Stimulated activated CD4-positive, alpha-beta T cell treated with anti-CD3 and anti-CD28 coated beads, Interleukin-1b, Interleukin-23, amount 100 ng/mL, for 24 hours (primary cell): ENCODE results near the gene GCLC.
"Not testable (repeated sequence)": the region's sequence is repeated elsewhere in the genome, so short reads cannot be mapped to it uniquely, and the experiment has no call there.

Experiments
- DNase-seq, 4 experiments: peaks; one replicate each; pipeline ENCODE4 v3.0.0-alpha.2; 2020; ENCODE audit warnings: low read depth in 4 of 4, low spot score in 1 of 4

GCLC gene

DNA sequence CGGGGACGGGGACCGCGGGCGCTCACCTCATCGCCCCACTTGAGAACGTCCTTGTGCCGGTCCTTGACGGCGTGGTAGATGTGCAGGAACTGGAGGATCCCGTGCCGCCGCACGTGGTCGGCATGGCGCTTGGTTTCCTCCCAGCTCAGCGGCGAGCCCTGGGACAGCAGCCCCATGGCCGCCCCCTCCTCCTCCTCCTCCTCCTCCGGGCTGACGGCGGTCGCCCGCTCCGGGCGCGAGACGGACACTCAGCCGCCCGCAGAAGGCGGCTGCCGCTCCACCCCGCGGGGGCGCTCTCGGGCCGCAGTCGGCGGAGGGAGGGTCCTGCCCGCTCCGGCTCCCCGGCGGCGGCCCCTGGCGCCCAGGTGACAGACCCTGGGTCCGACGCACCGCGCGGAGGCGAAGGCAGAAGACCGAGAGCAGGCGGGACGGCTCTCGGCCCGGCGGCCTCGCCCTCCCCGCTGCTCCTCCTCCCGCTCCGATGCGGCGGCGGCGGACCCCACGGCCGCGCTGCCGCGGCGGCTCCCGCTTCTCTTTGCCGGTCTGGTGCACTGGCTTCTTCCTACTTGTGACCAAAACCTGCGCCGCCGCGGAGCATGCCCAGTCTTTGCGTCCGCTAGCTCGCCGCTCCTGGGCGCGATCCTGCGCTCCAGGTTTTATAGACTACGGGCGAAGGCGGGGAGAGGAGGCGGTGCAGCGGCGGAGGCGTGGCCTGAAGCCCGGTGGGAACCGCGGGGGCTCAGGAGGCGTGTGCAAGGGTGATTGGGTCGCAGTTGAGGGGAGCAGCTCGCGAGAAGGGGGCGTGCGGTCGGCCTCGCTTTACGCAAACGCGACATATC lies at the start of gene GCLC:
GCLC (minus strand) TSS at position 632 of the 839 bp plus-strand sequence; CDS start at position 176, 456 bp downstream.
- peak; percentile 68 to 84 (median 80) for DNase-seq

DNA sequence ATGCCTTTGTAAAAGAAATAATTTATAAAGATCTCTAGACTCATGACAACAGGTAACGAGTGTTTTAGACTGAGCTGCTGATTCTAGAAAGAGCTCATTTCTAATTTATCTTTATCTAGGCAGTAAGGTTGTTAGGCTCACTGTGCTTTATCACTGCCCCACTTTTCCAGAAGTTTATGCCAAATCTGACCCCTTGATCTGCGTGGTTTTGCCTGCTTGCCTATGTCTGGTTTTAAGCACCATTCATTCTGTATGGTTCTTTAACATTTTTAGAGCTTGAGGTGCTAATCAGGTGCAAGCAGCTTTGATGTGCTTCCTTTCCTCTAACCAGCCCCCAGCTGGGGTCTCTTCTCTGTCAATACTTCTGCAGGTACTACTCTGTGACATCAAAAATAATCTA lies 49.7 kb upstream of the GCLC start:
- no peak for DNase-seq

DNA sequence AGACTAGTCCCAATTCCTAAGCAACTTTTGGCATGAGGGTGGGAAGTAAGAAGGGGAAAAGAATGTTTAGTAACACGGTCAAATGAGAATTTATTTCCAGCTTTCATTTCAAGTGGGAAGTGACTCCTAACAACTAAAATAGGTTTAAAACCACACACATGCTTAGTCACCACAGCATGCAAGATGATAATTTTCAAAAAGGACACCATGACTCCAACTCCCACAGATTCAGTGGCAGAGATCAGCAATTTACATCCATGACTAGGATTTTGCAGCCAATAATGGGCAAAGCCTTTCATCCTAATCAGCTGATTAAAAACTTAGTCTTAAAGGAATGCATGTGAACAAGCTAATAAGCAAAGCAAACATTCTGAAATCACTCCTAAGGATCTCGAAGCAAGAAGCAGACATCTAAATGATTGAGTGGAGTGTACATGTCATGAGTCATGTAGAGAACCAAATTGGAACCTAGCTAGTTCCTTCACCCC lies 48.1 kb upstream of the GCLC start:
- DNase-seq = no peak

DNA sequence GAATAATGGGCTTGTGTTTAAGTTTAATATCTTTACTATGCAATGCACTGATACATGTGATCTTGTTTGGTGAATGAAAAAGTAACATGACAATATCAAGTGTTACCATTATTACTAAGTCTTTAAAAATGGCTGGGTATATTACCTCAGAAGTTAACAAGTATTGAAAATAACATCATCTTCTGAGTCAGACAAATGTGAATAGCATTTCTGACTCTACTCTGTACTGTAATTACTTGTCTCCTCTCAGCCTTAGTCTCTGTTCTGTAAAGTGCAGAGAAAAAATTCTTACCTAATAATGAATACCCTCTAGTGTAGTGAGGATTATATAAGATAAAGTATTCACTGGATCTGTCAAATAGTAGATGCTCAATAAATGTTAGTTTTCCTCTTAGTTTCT lies 47.0 kb upstream of the GCLC start:
- no peak for DNase-seq

DNA sequence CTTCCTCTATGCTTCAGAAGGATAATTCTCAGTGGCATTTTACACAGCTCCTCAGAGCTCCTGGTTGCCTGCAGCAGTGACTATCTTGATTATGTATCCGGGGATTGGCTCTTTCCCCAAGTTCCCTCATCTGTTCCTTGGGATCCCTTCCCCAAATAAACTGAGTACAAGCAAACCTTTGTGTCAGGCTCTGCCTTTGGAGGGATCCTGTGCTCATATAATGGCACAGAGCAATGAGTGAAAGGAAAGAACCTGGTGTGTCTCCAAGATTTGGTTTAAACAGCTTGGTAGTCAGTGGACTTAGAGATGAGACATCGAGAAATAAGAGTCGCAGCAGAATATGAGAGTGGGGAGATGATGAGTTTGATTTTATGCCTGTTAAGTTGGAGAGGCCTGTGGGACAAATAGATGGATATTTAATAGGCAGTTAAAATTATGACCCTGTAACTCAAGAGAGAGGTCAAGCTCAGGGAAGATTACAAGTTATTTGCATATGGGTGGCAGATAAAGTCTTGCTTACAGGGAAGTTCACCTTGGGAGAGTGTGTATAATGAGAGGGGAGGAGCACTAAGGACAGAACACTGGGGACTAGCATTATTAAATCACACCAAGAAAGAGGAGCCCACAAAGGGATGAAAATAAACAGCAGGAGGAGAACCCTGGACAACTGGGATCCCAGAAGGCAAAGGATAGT lies 44.1 kb upstream of the GCLC start:
- DNase-seq = no peak

DNA sequence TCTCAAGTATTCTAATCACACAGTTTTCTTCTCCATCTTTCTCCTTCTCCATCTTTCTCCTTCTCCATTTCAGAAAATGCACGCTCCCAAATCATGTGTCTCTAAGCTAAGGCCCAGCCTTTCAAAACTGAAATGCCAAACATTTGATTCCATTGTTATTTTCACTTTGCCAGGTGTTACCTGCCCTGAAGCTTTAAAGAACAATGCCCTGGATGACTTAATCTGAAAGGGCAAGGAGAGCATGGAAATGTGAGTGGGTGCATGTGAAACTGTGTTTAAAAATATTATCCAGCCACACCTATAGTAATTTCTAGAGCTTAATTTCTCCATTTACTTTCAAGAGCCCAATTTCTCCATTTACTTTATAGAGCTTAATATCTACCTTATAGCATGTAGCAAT lies 42.4 kb upstream of the GCLC start:
- no peak for DNase-seq

DNA sequence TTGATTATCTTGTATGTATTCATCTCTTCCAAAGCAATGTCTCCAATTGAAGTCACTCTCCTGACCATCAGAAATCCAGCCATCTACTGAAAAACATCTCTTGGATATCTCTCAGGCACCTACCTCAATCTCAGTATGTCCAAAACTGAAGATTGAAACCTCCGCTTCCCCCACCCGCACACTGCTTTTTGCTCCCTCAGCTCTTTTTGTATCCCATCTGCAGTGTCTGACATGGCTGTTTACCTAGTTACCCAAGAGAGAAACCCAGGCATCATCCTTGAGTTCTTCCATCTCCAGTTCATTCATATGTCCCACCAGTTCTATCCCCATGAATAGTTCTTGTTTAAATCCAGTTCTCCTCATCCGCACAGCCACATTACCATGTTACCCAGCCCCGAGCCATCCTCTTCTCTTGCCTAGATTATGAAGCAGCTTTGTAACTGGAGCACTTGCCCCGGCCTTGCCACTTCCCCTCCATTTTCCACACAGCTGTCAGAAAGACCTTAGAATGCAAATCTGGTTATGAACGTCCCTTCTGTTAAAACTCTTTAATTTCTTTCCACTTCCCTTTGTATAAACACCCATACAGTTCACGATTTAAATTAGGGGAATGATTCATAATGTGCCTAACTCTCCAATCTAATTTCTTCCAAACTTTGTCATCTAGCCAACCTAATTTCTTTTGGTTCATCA lies 40.5 kb upstream of the GCLC start:
- no peak for DNase-seq

DNA sequence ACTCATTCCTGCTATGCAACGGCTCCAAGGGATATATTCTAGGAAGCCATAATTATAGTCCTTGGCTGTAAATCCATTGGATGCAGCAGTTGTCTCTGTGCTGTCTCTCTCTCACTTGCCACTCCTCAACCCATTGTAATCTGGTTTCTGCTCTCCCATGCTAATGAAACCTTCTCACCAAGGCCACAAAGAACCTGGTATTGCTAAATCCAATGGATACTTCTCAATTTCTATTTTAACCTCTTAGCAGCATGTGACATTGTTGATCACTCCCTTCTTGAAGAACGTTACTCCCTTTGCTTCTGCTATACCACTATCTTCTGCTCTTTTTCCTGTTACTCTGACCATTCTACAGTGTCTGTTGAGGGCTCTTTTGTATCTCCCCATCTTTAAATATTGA lies 39.8 kb upstream of the GCLC start:
- no peak for DNase-seq

DNA sequence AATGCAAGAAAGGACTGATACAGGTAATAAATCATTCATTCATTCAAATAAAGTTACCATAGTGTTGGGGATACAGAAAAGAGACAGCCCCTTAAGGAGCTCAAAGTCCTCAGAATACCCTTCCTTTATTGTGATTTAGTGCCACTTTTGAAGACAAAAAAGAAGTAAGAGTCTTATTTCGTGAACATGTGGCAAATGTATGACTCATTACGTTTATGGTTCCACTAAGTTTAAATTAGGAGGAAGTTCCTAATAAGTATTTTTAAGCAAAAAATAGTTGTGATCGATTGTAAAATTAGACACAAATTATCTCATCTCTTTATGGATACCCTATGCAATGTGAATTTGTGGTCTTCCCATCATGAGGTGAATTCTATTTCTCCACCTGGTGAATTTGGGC lies 38.5 kb upstream of the GCLC start:
- no peak for DNase-seq

DNA sequence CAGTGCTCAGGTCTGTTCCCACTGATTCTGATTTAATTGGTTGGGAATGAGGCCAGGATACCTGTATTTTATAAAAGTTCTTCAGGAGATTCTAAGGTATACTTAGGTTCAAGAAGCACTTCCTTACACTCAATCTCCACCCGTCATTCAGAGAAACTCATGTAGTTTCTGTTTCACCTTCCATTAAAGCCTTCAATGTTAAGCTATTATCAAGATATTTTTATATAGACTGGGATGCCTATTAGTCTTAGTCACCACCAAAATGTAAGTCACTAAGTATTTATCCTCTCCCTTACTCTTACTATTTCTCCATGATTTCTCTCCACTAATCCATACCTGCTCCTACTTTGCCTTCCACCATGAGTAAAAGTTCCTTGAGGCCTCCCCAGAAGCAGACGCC lies 38.1 kb upstream of the GCLC start:
- no peak for DNase-seq

DNA sequence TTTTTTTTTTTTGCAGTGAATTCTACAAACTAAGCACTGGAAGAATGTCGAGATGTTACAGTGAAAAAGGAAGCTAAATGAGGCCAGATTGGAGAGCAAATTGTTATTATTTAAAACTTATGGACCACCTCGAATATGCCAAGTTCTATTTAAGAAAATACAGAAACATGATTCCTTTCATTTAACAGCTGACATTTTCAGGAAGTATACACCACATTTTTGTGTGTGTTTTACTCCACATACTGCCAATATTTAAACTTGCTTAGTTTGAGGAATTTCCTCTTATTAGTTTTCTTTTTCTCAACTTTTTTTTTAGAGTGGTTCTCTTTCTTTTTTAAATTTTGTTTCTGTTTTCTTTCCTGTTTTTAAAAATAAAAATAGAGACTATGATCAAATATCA lies 37.0 kb upstream of the GCLC start:
- no peak for DNase-seq

DNA sequence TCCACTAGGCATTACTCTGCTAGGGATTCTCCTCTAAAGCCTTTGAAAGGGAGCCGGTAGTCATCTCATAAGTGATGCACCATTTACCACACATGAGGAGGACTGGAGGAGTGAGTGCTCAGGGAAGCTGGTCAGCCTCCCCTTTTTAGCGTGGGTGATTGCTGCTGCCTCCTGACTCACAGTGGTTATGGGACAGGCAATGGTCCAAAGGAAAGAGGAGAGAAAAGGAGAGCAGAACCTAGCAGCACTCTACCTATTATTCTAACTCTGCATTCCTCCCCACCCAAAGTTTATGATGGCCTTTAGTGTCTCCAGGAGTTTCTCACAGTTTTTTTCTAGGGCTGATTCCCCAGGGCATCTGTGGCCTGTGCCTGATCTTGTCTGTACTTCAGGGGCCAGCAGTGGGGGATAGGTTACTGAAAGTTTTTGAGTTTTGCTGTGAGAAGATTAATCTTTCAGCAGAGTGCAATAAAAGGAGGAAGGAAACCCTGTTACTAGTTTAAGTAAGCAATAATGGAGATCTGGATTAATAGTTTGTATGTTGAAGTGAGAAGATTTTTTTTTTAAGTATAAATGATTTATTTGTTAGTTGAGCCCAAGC lies 36.4 kb upstream of the GCLC start:
- no peak for DNase-seq

DNA sequence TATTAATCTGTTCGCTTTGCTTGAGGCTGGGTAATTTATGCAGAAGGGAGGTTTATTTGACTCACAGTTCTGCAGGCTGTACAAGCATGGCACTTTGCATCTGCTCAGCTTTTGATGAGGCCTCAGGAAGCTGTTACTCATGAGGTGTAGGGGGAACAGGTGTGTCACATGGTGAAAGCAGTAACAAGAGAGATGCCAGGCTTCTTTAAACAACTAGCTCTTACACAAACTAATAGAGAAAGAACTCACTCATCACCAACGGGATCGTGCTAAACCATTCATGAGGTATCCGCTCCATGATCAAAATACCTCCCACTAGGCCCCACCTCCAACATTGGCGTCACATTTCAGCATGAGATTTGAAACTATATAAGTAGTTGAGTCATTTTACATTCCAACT lies 34.4 kb upstream of the GCLC start:
- peak in 3 of 4 experiments; percentile 14 to 56 (median 27) for DNase-seq

DNA sequence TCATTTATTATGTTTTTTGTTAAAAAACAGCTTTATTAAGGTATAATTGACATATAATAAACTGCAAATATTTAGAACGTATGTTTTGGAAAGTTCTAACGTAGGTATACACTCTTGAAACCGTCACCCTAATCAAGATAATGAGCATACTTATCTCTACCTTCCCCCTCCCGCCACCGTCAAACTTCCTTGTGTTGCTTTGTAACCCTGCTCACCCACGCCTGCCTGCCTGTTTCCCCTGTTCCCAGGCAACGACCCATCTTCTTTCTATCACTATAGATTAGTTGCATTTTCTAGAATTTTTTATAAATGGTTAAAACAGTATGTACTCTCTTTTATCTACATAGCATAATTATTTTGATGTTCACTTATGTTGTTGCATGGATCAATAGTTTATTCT lies 33.5 kb upstream of the GCLC start:
- no peak for DNase-seq

DNA sequence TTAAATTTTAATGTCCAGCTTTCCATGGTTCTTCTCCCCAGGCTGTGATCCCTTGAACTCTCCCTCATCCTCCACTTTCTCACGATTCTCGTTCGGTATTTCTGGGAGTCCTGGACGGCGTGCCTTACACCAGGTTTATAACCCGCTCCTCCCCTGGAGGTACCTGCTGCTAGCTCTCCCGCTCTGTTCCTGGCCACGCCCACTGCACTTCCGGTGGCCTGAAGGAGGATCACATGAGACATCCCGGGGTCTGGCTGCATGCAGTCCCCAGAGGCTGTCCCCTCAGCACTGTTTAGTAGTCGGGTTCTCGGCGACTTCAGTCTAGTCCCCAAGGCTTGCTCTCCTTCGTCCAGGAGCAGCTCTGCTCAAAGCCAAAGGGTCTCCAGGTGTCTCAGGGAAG lies 28.4 kb upstream of the GCLC start:
- no peak for DNase-seq

DNA sequence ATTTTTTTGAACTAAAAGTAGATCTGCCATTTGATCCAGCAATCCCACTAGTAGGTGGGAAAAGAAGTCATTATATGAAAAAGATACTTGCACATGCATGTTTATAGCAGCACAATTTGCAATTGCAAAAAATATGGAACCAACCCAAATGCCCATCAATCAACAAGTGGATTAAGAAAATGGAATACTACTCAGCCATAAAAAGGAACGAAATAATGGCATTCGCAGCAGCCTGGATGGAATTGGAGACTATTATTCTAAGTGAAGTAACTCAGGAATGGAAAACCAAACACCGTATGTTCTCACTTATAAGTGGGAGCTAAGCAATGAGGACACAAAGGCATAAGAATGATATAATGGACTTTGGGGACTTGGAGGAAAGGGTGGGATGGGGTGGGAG lies 27.5 kb upstream of the GCLC start:
- not testable (repeated sequence) for DNase-seq

DNA sequence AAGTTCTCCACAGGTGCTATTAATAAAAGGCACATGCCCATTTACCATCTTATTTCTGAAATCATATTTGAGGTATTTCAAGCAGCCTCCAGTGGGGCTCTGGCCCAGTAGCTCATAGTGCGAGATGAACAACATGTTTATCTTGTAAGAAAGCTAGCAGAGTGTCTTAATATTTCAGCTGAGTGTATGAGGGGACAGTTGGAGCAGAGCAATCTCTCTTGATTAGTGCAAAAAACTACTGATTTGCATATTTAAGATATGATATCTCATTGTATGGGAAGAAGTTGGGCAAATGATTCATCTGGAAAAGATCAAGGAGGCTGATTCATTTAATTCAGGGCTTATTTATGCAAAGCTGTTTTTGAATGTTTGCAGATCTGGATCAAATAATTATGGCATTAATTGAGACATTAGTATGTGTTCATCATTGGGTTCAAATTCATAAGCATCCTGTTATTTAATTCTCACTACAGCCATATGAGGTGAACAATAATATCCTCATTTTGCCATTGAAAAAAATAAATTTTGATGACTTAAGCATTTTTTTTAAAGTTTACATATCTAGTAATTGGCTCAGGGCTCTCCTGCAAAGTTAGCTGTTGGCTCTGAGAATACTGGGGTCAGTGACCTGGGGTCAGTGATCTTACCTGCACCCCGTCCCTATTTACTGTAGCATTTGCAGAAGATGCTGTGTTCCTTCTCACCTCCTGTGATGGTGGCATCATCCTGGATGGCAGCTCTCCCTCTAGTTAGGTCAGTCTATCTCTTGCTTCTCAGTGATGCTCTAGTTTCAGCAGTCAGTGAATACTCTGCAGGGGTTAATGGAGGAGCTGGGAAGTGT lies 24.1 kb upstream of the GCLC start:
- no peak for DNase-seq

DNA sequence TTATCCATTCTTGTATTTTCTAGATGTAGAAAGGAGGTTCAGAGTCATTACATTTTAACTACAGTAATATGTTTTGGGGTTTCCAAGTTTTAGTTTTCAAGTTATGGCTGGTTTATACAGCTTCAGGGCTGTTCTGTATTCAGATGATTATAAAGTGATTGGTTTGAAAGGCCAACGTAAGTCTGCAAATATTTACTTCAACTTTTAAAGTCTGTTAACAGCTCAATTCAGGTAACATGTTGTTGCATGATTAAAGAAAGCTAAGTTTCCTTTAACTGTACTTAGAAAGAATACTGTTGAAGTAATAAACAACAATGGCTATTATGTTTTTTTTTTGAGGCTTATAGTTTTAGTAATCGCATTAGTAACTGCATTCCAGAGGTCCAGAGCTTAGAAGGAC lies 22.8 kb upstream of the GCLC start:
- DNase-seq = no peak

DNA sequence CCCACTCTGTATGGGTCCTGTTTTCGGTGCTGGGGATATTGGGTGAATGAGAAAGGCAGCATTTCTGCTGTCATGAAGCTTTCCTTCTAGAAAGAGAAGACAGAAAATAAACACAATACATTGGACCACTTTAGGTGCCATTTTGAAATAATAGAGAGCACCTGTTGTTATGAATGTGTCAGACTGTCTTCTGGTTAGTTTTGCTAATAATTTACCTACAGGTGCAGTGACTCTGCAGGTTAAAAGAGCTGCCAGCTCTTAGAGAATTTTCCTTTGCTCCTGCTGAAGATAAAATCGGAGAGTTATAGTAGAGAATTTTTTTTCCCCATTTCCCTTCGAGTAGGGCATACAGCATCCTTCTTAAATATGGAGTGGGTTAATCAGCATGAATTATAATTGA lies 21.9 kb upstream of the GCLC start:
- no peak for DNase-seq

DNA sequence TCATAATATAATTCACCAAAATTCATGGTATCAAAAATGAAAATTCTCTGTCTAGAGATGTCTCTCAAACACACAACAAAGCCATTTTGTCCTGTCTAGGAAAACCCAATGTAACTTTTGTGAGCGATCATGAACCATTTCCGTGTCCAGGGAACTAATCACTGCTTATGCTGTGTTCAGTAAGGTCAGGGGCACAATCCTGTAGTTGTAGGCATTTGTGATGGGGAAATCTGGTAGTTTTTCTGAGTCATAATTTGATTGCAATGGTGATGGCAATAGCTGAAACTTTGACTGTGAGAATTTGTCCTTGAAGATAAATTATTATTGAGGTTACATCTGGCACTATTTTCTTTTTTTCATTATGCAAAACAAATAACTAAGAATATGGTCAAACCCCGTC lies 21.0 kb upstream of the GCLC start:
- no peak for DNase-seq
